Mucosa of rectum (tissue), 2 donors: ENCODE results near the gene SCO2.

ENCODE experiments used
- H3K27ac ChIP-seq, 2 donors: one replicate each; pipeline ENCODE4 v1.7.0; 2013; ENCODE audit warnings: inconsistent platforms in 2 of 2, low read depth in 2 of 2, low read length in 2 of 2
- H3K27me3 ChIP-seq, 2 donors: one replicate each; pipeline ENCODE4 v1.7.0; 2013; ENCODE audit warnings: low read length in 2 of 2; ENCODE audit not compliant: control insufficient read depth in 2 of 2, insufficient read depth in 2 of 2
- H3K36me3 ChIP-seq, 2 donors: one replicate each; pipeline ENCODE4 v1.7.0; 2013; ENCODE audit warnings: low read length in 2 of 2; ENCODE audit not compliant: control insufficient read depth in 2 of 2, insufficient read depth in 2 of 2
- H3K4me1 ChIP-seq, 2 donors: one replicate each; pipeline ENCODE4 v1.7.0; 2013; ENCODE audit warnings: low read length in 2 of 2, mild to moderate bottlenecking in 1 of 2; ENCODE audit not compliant: control insufficient read depth in 2 of 2, insufficient read depth in 2 of 2
- H3K4me3 ChIP-seq, 2 donors: one replicate each; pipeline ENCODE4 v1.7.0; 2013; ENCODE audit warnings: low read length in 2 of 2
- H3K9ac ChIP-seq, 2 donors: one replicate each; pipeline ENCODE4 v1.7.0; 2013; ENCODE audit warnings: low read length in 2 of 2, low read depth in 1 of 2, mild to moderate bottlenecking in 1 of 2
- H3K9me3 ChIP-seq, 2 donors: one replicate each; pipeline ENCODE4 v1.7.0; 2013; ENCODE audit warnings: low read length in 2 of 2; ENCODE audit not compliant: control insufficient read depth in 2 of 2
- donor health status: healthy.
- donor health status: Normal muscosa, but diverticular disease.

Gene SCO2

DNA sequence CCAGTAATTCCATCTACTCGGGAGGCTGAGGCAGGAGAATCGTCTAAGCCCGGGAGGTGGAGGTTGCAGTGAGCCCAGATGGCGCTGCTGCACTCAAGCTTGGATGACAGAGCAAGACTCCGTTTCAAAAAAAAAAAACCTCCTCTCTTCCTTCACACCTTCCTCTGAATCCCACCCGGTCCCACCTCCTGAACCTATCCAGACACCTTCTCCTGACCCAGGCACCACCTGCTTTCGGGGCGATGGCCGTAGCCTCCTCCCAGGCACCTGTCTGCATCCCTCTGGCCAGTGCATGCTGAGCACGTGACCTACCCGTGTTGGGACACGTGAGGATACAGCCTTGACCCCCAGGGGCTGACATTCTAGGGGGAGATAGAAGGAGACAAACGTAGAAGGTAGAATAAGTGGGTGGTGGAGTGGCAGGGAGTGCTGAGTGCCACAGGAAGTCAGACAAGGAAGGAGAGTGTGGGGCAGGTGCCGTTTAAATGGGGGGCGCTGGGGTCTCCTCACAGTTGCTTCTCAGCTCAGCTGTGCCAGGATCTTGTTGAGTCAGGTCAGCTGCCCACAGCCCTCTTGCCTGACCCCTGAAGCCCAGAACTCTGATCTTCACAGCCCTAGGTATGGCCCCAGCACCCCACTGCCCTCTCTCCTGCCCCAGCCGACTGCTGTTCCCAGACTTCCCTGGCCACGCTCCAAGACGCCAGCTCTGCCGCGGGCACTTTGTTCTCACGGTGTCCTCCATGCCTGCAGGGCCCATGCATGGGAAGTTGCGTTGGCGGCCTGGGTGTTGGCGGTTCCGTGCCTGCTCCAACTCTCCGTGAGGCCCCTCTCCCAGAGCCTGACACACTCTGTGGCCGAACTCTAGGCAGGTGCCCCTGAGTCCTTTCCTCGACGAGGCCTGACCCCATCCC lies 39.9 kb downstream of the SCO2 start:
- H3K4me3 ChIP-seq = no peak overlapping the region
- peaks cover 1 to 2% of the 10 kb centered on the region in 2 donors for H3K27me3 ChIP-seq
- H3K4me1 ChIP-seq = peaks cover 13 to 21% of the 10 kb centered on the region in 2 donors
- no peak overlapping the region for H3K9ac ChIP-seq
- no peaks in the 10 kb centered on the region for H3K9me3 ChIP-seq
- H3K36me3 ChIP-seq = no peaks in the 10 kb centered on the region
- no peak overlapping the region for H3K27ac ChIP-seq

DNA sequence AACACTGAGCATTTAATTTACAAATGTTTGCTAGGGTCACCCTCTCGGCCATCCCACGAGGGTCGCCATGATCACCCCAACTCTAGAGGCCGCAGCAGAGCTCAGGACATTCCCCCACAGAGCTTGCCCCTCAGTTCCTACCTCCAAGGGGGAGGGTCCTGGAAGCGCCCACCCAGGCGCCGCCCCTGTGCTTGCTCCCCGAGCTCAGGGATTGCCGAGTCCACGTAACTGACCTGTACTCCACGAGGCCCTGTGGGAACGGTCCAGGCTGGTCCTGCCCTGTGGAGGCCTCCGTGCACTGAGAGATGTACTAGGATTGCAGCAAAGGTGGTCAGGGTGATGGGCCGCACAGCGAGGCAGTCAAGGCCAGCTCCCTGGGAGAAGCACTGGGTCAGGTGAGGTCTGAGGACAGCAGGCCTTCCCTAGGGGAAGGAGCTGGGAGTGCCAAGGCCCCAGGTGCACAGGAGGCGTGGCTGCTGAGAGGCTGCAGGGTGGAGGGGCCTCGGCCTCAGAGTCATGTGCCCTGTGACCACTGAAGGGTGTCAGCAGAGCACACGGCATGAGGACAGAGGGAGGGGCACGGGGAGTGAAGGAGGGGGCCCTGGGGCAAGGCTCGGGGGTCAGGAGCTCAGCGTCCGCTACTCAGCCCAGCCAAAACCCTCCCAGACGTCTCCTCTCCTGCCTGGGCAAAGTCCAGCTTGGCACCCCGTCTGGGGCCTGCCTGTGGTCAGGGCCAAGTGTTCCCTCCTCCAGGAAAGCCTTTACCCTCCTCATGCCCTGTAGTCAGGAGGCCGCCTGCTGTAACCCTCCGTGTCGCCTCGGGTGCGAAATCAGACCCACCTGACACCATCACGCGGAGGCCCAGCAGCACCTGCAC lies 41.2 kb downstream of the SCO2 start:
- Histone ChIP-seq H3K4me3 (no peak overlapping the region), H3K36me3 (no peaks in the 10 kb centered on the region), H3K9ac (peak overlapping the region in 1 of 2 donors; percentile 10), H3K27me3 (peaks cover 6 to 8% of the 10 kb centered on the region in 2 donors), H3K9me3 (no peaks in the 10 kb centered on the region), H3K4me1 (peaks cover 13 to 21% of the 10 kb centered on the region in 2 donors), H3K27ac (peak overlapping the region in 1 of 2 donors; percentile 37)

DNA sequence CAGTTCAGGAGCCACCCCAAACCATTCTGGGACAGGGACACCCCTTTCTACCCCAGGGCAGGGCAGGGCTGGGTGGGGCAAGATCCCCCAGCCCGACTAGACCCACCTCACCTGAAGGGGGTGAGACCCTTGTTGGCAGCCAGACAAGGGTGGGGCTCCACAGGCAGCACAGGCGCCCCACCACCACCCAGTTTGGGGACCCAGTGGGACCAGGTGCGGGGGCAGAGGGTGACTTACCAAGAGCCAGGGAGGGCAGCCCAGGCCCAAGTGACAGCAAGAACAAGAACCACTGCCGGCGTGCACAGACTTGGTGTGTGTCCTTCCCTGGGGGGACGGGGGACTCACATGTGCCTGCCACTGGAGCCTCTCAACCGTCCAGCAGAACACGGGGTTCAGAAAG lies 41.8 kb downstream of the SCO2 start:
- Histone ChIP-seq H3K4me3 (no peak overlapping the region), H3K9me3 (no peaks in the 10 kb centered on the region), H3K27me3 (peaks cover 6 to 8% of the 10 kb centered on the region in 2 donors), H3K36me3 (no peaks in the 10 kb centered on the region), H3K27ac (no peak overlapping the region), H3K4me1 (peaks cover 13 to 21% of the 10 kb centered on the region in 2 donors), H3K9ac (no peak overlapping the region)

DNA sequence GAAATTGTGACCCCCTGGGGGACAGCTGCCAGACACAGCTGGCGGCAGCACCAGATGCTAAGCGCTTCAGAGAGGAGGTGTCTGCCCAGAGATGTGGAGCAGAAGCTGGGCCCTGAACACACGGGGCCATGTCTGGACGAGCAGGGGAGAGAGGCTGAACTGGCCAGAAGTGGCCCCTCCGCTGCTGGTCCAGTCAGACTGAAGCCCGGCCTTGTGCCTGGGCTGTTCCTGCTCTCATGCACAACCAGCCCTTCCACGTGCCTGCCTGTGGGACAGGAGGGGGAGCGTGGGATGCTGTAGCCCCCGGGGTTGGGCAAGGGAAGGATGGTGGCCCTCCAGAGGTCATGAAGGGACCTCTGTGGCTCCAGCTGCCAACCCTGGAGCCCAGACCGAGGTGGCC lies 42.3 kb downstream of the SCO2 start:
- Histone ChIP-seq H3K4me3 (no peak overlapping the region), H3K36me3 (no peaks in the 10 kb centered on the region), H3K27ac (no peak overlapping the region), H3K27me3 (peaks cover 6 to 8% of the 10 kb centered on the region in 2 donors), H3K9me3 (no peaks in the 10 kb centered on the region), H3K9ac (no peak overlapping the region), H3K4me1 (peaks cover 13 to 21% of the 10 kb centered on the region in 2 donors)

DNA sequence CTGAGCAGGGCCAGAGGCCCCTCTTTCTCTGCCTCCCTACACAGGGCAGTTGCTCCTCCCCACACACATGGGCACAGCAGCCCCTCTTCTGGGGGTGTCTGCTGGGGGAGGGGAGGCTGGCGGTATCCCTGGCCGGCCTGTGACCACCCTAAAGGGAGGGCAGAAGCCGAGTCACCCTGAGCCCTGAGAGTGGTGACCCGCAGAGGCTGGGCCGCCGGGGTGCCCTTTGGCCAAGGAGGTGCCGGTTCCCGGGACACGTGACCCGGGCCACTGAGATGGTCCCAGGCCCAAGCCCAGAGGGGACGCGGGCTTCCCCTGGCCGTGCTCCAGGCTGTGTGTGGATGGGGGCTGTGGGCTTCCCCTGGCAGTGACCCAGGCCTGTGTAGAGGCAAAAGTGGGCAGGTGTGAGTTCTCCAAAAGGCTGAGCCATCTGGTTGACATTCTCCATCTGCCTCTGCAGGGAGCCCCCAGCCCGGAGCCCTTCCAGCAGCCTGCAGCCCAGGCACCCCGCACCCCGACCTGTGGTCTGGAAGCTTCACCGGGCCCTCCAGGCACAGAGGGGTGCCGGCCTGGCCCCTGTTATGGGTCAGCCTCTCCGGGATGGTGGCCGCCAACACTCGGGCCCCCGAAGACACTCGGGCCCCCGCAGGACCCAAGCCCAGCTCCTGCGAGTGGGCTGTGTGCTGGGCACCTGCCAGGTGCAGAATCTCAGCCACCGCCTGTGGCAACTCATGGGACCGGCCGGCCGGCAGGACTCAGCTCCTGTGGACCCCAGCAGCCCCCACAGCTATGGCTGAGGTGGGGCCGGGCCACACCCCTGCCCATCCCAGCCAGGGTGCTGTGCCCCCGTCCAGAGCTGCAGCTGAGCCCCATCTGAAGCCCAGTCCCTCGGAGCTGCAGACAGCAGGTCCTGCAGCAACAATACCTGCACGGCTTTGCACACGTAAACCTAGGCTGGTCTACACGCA lies 43.0 kb downstream of the SCO2 start:
- Histone ChIP-seq H3K4me1 (peaks cover 13 to 21% of the 10 kb centered on the region in 2 donors), H3K4me3 (peak overlapping the region; percentile 52 to 54), H3K9ac (peak overlapping the region in 1 of 2 donors; percentile 57), H3K27ac (no peak overlapping the region), H3K9me3 (no peaks in the 10 kb centered on the region), H3K36me3 (no peaks in the 10 kb centered on the region), H3K27me3 (peaks cover 6 to 8% of the 10 kb centered on the region in 2 donors)

DNA sequence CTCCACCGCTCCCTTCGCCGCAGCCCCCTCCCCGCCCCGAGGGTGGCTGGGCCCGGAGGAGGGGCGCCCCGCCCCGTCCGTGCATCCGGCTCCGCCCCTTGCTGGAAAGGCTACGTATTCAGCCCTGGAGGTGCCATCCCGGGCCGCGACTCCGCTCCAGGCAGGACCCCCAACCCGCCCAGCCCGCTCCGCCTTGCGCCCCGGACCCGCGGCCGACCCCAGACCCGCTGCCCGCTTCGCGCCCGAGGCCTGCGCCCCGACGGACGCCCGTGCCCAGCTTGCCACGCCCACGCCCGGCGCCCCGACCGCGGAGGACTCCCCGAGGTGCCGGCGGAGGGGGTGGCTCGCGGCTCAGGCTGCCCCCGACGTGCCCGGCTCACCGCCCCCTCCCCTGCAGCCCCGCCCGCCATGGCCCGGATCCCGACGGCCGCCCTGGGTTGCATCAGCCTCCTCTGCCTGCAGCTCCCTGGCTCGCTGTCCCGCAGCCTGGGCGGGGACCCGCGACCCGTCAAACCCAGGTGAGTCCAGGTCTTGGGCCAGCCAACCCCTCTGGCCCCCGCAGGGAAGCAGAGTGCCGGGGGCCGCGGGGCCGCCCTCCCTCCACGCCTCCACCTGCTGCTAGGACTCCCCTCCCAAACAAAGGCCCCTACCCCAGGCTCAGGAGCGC lies 43.8 kb downstream of the SCO2 start, which contains the start of gene ADM2:
Gene ADM2, plus strand, starts transcription at position 104 of the 667 bp plus-strand sequence. Its CDS starts 305 bp downstream, at position 409.
- peaks cover 6 to 8% of the 10 kb centered on the region in 2 donors for H3K27me3 ChIP-seq
- H3K4me1 ChIP-seq = peaks cover 13 to 21% of the 10 kb centered on the region in 2 donors
- peak within 1 kb of the TSS in 1 of 2 donors; percentile 57 for H3K9ac ChIP-seq
- no peak within 1 kb of the TSS for H3K27ac ChIP-seq
- no peaks in the 10 kb centered on the region for H3K36me3 ChIP-seq
- H3K4me3 ChIP-seq = peak within 1 kb of the TSS; percentile 52 to 54
- no peaks in the 10 kb centered on the region for H3K9me3 ChIP-seq

DNA sequence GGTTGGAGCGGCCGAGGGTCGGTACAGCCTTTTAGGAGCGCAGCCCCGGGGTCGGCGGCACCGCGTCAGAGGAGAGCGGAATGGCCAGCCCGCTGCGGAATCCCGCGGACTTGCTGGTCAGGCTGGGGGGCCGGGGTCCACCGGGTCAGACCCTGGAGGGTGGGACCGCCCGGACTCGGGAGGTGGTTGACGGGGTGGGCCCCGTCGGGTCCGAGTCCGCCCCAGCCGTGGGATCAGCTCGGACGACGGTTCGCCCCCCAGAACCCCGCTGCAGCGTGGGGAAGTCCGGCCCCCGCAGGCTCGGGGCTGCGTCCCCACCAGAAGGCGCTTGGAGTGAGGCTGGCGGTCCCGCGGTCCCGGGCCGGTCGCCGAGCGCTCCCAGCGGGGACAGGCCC lies 44.4 kb downstream of the SCO2 start:
- H3K9ac ChIP-seq = peak overlapping the region in 1 of 2 donors; percentile 57
- no peaks in the 10 kb centered on the region for H3K36me3 ChIP-seq
- H3K27ac ChIP-seq = no peak overlapping the region
- no peaks in the 10 kb centered on the region for H3K9me3 ChIP-seq
- H3K4me3 ChIP-seq = peak overlapping the region; percentile 20 to 54
- H3K4me1 ChIP-seq = peaks cover 13 to 21% of the 10 kb centered on the region in 2 donors
- H3K27me3 ChIP-seq = peaks cover 6 to 8% of the 10 kb centered on the region in 2 donors

DNA sequence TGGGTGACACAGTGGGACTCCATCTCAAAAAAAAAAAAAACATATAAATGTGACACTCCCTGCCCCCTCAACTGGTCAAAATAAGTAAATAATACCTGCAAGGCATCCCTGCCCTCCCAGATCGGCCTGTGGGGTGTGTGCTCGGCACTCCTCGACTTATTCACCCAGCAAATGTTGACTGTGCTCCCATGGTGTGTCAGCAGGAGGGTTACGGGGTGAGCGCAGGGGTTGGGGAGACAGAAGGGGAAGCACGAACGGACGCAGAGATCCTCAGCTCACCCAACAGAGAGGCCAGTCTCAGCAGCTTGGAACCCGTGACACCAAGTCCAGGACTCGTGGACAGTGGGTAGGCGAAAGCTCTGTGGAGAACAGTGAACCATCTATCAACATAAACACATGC lies 45.7 kb downstream of the SCO2 start:
- H3K4me1 ChIP-seq = peaks cover 17 to 26% of the 10 kb centered on the region in 2 donors
- H3K9ac ChIP-seq = no peak overlapping the region
- no peaks in the 10 kb centered on the region for H3K36me3 ChIP-seq
- H3K27ac ChIP-seq = no peak overlapping the region
- H3K4me3 ChIP-seq = no peak overlapping the region
- H3K27me3 ChIP-seq = peaks cover 6 to 8% of the 10 kb centered on the region in 2 donors
- no peaks in the 10 kb centered on the region for H3K9me3 ChIP-seq

DNA sequence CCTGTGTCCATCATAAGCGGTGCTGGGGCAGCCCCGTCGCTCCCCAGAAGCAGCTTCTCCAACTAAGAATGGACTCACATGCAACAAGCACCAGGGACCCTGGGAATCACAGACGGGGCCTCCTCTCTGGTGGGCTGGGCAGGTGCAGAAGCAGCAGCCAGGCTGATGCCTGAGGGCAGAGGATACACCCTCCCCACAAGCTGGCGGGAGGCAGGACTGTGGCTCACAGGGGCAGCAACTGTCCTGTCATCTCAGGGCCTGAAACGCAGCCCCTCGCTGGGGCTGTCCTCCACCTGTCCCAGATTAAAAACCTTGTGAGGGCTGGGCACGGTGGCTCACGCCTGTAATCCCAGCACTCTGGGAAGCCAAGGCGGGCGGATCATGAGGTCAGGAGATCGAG lies 47.5 kb downstream of the SCO2 start:
- H3K9ac ChIP-seq = no peak overlapping the region
- H3K36me3 ChIP-seq = no peaks in the 10 kb centered on the region
- H3K4me1 ChIP-seq = peaks cover 24 to 25% of the 10 kb centered on the region in 2 donors
- H3K9me3 ChIP-seq = no peaks in the 10 kb centered on the region
- no peak overlapping the region for H3K27ac ChIP-seq
- H3K4me3 ChIP-seq = no peak overlapping the region
- H3K27me3 ChIP-seq = peaks cover 6 to 8% of the 10 kb centered on the region in 2 donors
